Activated CD8-positive, alpha-beta memory T cell treated with anti-CD3 and anti-CD28 coated beads for 48 hours (primary cell): ENCODE measurements around the gene ULBP1.
A peak's percentile ranks its signal among the peaks of the same experiment; 100 is the strongest.
"Not testable (repeated sequence)": the region's sequence is repeated elsewhere in the genome, so short reads cannot be mapped to it uniquely, and the experiment has no call there.

Experiments
- DNase-seq, 3 experiments: peaks; one replicate each; pipeline ENCODE4 v3.0.0-alpha.2; 2020; ENCODE audit warnings: low read depth in 2 of 3, low spot score in 2 of 3

Gene ULBP1

GRCh38 chr6:149933036-149933435, 30.7 kb upstream of the ULBP1 start:
- no peak for DNase-seq

- no peak for DNase-seq
Measured at GRCh38 chr6:149933461-149933860, 30.3 kb upstream of the ULBP1 start.

- DNase-seq, result peak in 1 of 3 experiments; percentile 46
Measured at GRCh38 chr6:149934249-149935156, 29.2 kb upstream of the ULBP1 start.

- DNase-seq, result no peak
Measured at GRCh38 chr6:149935246-149935645, 28.5 kb upstream of the ULBP1 start.

DNA sequence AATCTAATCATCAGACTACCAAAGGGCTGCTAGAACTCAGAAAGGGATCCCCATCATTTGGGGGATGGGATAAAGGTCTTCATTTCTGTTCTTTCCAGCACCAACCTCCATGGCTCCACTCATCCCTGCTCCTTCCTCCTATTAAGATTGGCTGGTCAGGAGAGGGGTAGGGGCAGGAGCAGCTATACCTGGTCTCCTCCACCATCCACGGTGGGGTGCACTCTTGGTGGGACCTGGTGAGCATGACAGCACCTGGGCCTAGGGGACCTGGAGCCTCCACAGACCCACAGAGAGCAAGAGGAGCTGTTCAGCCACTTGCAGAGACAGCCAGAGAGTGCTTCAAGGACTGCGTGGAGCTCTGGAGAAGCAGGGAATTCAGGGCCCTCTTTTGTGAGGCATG, 28.1 kb upstream of the ULBP1 start:
- no peak for DNase-seq

GRCh38 chr6:149936743-149937142, 27.0 kb upstream of the ULBP1 start:
- no peak for DNase-seq

DNA sequence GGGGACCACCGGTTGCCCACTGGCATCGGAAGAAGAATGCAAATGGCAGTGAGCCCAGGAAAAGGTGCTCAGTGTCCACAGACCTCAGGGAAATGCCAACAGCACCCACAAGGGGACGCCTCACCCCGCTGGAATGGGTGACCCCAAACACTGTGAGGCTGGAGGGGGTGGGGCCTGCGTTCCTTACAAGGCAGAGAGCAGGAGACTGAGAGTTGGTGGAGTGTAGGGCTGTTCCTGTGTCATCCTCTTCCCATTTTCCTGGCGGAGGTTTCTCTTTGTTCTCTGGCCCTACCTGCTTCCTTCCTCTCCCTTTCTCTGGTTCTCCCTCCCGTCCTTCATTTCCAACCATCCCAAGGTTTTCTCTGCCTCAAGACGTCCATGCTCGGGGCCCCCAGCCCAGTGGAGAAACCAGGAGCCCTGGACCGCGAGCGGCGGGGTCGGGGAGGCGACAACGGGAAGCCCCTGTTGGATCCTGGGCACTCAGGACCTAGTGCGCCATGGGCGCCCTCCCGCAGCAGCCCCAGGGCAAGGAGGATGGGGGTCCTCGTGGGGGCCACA, 25.7 kb upstream of the ULBP1 start:
- DNase-seq, result not testable (repeated sequence)

DNA sequence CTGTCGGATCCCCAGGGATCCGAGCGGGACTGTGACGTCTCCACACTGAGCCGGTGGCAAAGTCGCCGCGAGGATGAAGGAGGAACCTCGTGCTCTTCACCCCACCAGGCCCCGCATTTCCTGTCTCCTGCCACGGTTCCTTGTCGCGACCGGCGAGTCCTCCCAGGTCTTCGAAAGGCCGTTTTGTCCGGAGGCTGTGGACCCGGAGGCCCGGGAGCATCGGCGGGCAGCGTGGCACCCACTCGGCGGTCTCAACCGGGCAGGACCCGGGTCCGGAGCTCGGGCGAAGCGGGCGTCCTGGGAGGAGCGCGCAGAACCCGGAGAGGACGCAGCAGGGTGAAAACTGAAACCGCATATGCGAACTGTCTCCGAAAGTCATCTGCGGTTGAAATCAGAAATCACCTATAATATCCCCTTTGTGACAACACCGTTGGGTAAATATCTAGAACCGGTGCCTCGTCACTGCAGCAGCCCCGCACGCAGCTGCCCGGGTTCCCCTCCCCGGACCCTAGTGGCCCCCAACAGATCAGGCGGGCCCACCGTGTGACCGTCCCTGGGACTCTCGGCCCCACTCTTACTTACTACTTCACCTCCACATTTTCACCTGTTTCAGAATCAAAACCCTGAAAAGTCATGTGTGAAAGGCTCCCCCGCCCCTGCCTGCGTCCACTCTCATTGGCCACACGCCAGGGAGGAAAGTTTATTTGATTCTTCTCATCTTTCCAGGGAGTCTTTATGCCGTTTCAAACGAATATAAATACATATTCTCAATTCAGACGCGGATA, 25.0 kb upstream of the ULBP1 start:
- peak in 1 of 3 experiments; percentile 35 for DNase-seq

GRCh38 chr6:149939356-149939648, 24.4 kb upstream of the ULBP1 start:
- DNase-seq, result no peak

GRCh38 chr6:149939909-149940671, 23.7 kb upstream of the ULBP1 start:
- no peak for DNase-seq

GRCh38 chr6:149940672-149940982, 23.1 kb upstream of the ULBP1 start:
- DNase-seq, result no peak

- DNase-seq, result peak in 2 of 3 experiments; percentile 72 to 75
Measured at GRCh38 chr6:149941583-149942460, 21.9 kb upstream of the ULBP1 start, which contains the start of gene ULBP2. TSS of gene ULBP2 (plus strand) at chr6:149942014. CDS start at chr6:149942073, 59 bp downstream.

- no peak for DNase-seq
Measured at GRCh38 chr6:149942461-149942829, 21.3 kb upstream of the ULBP1 start.

GRCh38 chr6:149943321-149943720, 20.4 kb upstream of the ULBP1 start:
- DNase-seq, result not testable (repeated sequence)

- DNase-seq, result not testable (repeated sequence)
Measured at GRCh38 chr6:149945276-149945675, 18.5 kb upstream of the ULBP1 start.

DNA sequence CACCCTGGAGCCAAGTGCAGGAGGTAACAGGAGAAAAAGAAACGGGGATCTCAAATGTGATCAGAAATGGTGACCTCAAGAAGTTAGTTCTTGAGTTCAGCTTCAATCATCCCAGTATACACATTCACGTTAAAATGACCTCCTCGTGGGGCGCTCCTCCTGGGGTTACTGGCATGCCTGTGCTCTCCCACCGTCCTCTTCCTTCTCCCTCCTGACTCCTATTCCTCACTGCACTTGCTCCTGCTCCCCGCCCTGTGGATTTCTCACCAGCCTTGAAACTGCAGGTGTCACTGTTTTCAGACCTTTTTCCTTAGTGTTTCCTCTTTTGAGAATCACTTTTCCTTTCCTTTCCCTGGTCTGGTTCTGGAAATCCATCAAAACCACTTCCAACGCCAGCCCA, 17.1 kb upstream of the ULBP1 start:
- DNase-seq, result not testable (repeated sequence)

DNA sequence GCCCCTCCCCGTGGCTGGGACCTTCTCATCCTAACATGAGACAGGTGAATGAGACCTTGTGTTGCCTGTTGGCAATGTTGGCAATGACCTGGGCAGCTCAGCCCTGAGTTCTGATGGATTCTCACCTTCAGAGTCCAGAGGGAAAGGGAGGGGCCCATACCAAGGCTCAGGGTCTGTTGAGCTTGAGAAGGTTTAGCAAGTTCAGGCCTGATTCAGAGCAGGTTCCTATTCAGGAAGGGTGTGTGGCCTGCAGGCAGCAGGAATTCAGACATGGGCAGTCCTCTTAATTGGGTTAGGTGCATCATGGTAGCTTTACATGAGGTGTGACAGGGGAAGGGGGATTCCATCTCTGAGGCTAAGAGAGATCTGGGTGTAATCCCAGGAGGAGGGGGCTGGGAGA, 16.2 kb upstream of the ULBP1 start:
- DNase-seq, result not testable (repeated sequence)

DNA sequence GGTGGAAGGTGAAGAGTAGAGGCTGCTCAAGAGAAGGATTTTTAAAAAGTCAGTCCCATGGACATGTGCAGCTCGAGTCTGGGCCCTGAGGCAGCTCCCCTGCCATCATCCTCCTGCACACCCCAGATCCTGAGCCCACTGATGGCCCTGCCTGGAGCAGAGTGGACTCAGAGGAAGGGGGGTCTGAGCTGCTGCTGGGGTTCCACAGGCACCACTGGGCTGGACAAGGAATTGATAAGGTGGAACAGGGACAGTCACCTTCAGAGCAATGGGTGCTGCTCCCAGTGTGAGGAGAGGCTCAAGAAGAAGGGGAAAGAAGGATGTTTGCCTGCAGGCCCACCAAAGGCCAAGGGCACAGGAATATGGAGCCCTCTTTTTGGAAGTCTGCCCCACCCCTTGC, 15.7 kb upstream of the ULBP1 start:
- DNase-seq, result no peak

DNA sequence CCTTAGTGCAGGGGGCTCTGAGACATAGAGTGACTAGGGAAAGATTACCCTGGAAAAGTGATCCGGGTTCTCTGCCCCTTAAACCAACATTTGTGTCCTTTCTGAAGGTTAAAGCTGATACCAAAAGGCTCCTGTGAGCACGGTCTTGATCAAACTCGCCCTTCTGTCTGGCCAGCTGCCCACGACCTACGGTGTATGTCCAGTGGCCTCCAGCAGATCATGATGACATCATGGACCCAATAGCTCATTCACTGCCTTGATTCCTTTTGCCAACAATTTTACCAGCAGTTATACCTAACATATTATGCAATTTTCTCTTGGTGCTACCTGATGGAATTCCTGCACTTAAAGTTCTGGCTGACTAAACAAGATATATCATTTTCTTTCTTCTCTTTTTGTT, 15.1 kb upstream of the ULBP1 start:
- no peak for DNase-seq

- DNase-seq, result no peak
Measured at GRCh38 chr6:149950423-149950822, 13.3 kb upstream of the ULBP1 start.
